ENCODE data around the gene BCL6B. TPM values are rescaled to one million over a fixed set of nuclear protein-coding genes. Genes with fewer than 3 reads are reported as not detected.
"Not testable (repeated sequence)": the region's sequence is repeated elsewhere in the genome, so short reads cannot be mapped to it uniquely, and the experiment has no call there.

Gene BCL6B
- total RNA-seq, 1 experiment from 2014 or later = 0.57 TPM

DNA sequence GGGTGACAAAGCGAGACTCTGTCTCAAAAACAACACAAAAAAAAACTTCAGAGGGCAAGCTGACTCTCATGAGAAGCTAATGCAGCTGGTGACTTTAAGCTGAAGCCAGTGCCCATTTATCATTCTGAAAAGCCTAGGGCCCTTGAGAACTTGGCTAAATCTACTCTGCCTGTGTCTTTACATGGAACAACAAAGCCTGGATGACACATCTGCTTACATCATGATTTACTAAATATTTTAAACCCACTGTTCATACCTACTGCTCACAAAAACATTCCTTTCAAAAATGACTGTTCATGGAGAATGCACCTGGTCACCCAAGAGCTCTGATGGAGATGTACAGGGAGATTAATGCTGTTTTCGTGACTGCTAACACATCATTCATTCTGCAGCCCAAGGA lies 33.1 kb upstream of the BCL6B start:
- Histone ChIP-seq H3K36me3 (ENCODE audit: control insufficient read depth in 1 of 2, insufficient read depth in 2 of 2, low read length in 2 of 2) (no peaks in the 10 kb centered on the region), H3K27ac (ENCODE audit: low read depth, low read length) (no peak overlapping the region), H3K9me3 (ENCODE audit: control insufficient read depth in 1 of 2, insufficient read depth in 1 of 2, low read depth in 1 of 2, low read length in 2 of 2) (no peaks in the 10 kb centered on the region), H3K4me2 (ENCODE audit: low read length) (no peak overlapping the region), H3K9me2 (ENCODE audit: insufficient read depth) (no peaks in the 10 kb centered on the region), H3K4me3 (replicated peaks in 1 of 2; ENCODE audit: low read depth in 1 of 2, low read length in 2 of 2) (no peak overlapping the region), H3K9ac (ENCODE audit: low read length) (no peak overlapping the region), H2AFZ (ENCODE audit: low read depth, low read length, poor library complexity, severe bottlenecking) (no peak overlapping the region), H3K4me1 (ENCODE audit: control insufficient read depth in 1 of 2, insufficient read depth in 2 of 2, low read length in 2 of 2) (no peaks in the 10 kb centered on the region), H3K79me2 (ENCODE audit: insufficient read depth, low read length) (no peaks in the 10 kb centered on the region), H4K20me1 (ENCODE audit: insufficient read depth) (no peaks in the 10 kb centered on the region), H3K27me3 (ENCODE audit: insufficient read depth, low read length) (no peaks in the 10 kb centered on the region)
- no peak for ATAC-seq
- no peak for DNase-seq (ENCODE audit: low read depth, low spot score)
- intact Hi-C loops (cut with micrococcal nuclease) = no loop called here
- ChIA-PET POLR2A (no interaction called here), CTCF (no interaction called here), RAD21 (ENCODE audit: low non-redundant PET in 1 of 2, low total read pairs in 2 of 2, uncharacterized antibody in 2 of 2, unreplicated experiment in 2 of 2) (no interaction called here)
- no peak for TF ChIP-seq SP1 (IDR thresholded peaks at IDR 0.05; ENCODE audit: low read depth)
- no peak for TF ChIP-seq SRF (IDR thresholded peaks at IDR 0.05; ENCODE audit: low read depth)
- TF ChIP-seq CEBPB (IDR thresholded peaks at IDR 0.05; ENCODE audit: low read depth) = no peak
- TF ChIP-seq ZNF274 (IDR thresholded peaks at IDR 0.05; ENCODE audit: low read depth, low read length) = no peak
- TF ChIP-seq POLR2A (IDR thresholded peaks at IDR 0.05; ENCODE audit: borderline replicate concordance, extremely low read depth, insufficient read depth, insufficient read length) = no peak
- TF ChIP-seq YY1 (IDR thresholded peaks at IDR 0.05; ENCODE audit: extremely low read depth, insufficient replicate concordance, low read depth, low read length) = no peak
- TF ChIP-seq TCF7L2 (IDR thresholded peaks at IDR 0.05; ENCODE audit: borderline replicate concordance, extremely low read depth, insufficient read depth, insufficient read length) = no peak
- no peak for TF ChIP-seq CTCF (IDR thresholded peaks at IDR 0.05 in 2 of 3, conservative IDR thresholded peaks at IDR 0.05 in 1 of 3; ENCODE audit: borderline replicate concordance in 1 of 3, insufficient read depth in 1 of 3, low read depth in 2 of 3, low read length in 2 of 3)
- TF ChIP-seq ELF1 (IDR thresholded peaks at IDR 0.05; ENCODE audit: borderline replicate concordance, low read depth) = no peak
- TF ChIP-seq JUND (IDR thresholded peaks at IDR 0.05) = no peak
- TF ChIP-seq POLR2AphosphoS5 (IDR thresholded peaks at IDR 0.05; ENCODE audit: low read depth, low read length) = no peak
- no peak for TF ChIP-seq EGR1 (IDR thresholded peaks at IDR 0.05; ENCODE audit: low read depth)
- no peak for TF ChIP-seq EZH2 (IDR thresholded peaks at IDR 0.05)
- no peak for TF ChIP-seq REST (IDR thresholded peaks at IDR 0.05; ENCODE audit: low read depth)
- TF ChIP-seq ATF3 (IDR thresholded peaks at IDR 0.05) = no peak
- no peak for TF ChIP-seq ZFX (IDR thresholded peaks at IDR 0.05)
- no peak for TF ChIP-seq SIN3A (IDR thresholded peaks at IDR 0.05; ENCODE audit: low read depth)
- TF ChIP-seq FOSL1 (IDR thresholded peaks at IDR 0.05; ENCODE audit: low read depth) = no peak
- TF ChIP-seq, protein P1, sequence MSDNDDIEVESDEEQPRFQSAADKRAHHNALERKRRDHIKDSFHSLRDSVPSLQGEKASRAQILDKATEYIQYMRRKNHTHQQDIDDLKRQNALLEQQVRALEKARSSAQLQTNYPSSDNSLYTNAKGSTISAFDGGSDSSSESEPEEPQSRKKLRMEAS (IDR thresholded peaks at IDR 0.05) = no peak
- no TSS peak for BruUV-seq (replicated peaks)

- H3K36me3 ChIP-seq (ENCODE audit: control insufficient read depth in 1 of 2, insufficient read depth in 2 of 2, low read length in 2 of 2); H3K4me2 ChIP-seq (ENCODE audit: low read length); POLR2A ChIA-PET; H3K27ac ChIP-seq (ENCODE audit: low read depth, low read length); DNase-seq (ENCODE audit: low read depth, low spot score); H3K9me2 ChIP-seq (ENCODE audit: insufficient read depth); H4K20me1 ChIP-seq (ENCODE audit: insufficient read depth); H2AFZ ChIP-seq (ENCODE audit: low read depth, low read length, poor library complexity, severe bottlenecking); ATAC-seq; H3K9ac ChIP-seq (ENCODE audit: low read length); RAD21 ChIA-PET (ENCODE audit: low non-redundant PET in 1 of 2, low total read pairs in 2 of 2, uncharacterized antibody in 2 of 2, unreplicated experiment in 2 of 2); H3K27me3 ChIP-seq (ENCODE audit: insufficient read depth, low read length); H3K9me3 ChIP-seq (ENCODE audit: control insufficient read depth in 1 of 2, insufficient read depth in 1 of 2, low read depth in 1 of 2, low read length in 2 of 2); intact Hi-C loops (cut with micrococcal nuclease); H3K4me3 ChIP-seq (replicated peaks in 1 of 2; ENCODE audit: low read depth in 1 of 2, low read length in 2 of 2); H3K79me2 ChIP-seq (ENCODE audit: insufficient read depth, low read length); H3K4me1 ChIP-seq (ENCODE audit: control insufficient read depth in 1 of 2, insufficient read depth in 2 of 2, low read length in 2 of 2): not testable (repeated sequence)
- CTCF ChIA-PET = interaction anchor here (1.6 kb wide), 1 partner anchor 11 kb away, joined by 5 read pairs; no protein-coding TSS in a partner anchor
- TSS peak; percentile 24 for BruUV-seq (replicated peaks)
These were observed 29.2 kb upstream of the BCL6B start for GRCh38 chr17:6993613-6994056.
